GM21723 (cell line): ENCODE data around the gene PRRG4.
"Not testable (repeated sequence)": the region's sequence is repeated elsewhere in the genome, so short reads cannot be mapped to it uniquely, and the experiment has no call there.

Source experiments
- ATAC-seq: cut with Tn5 transposase; IDR thresholded peaks from one replicate; pipeline ENCODE4 v1.9.1; 2021; ENCODE audit warnings: mild to moderate bottlenecking, moderate library complexity; ENCODE audit not compliant: unreplicated experiment

Gene PRRG4

GRCh38 chr11:32883421-32883820, 53.7 kb downstream of the PRRG4 start:
- ATAC-seq: no peak

DNA sequence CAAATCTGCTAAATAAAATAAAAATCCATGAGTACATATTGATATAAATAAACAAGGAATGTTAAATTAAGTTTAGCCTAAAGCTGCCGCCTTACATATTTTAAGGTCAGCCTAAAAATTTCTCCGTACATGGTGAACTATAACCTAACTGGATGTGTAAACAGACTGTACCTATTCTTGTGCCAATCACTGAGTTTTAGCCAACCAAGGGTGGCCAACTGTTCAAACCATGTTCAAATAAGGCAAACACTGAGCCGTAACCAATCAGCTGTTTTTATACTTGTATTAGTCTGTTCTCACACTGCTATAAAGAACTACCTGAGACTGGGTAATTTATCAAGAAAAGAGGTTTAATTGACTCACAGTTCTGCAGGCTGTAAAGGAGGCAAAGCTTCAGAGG, 54.3 kb downstream of the PRRG4 start:
- ATAC-seq: no peak

- peak; percentile 63 for ATAC-seq
These were observed 55.1 kb downstream of the PRRG4 start for GRCh38 chr11:32884770-32885384.

DNA sequence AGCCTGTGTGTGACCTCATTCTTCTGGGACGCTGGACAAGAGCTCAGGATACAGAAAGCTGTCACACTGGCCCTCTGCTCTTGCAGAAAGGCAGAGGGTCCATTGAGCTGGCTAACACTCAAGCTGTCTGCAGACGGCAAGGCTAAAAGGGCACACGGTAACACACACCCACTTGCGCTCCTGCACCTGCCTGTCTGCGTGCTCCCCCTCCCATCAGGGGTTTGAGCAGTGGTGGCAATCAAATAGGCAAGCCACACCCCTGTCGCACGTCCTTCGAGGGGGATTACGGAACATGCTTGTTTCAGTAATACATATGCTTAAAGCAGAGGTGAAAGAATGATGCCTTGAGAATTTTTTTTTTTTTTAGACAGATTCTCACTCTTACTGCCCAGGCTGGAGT, 55.8 kb downstream of the PRRG4 start:
- no peak for ATAC-seq

- no peak for ATAC-seq
These were observed 56.5 kb downstream of the PRRG4 start for GRCh38 chr11:32886180-32886579.

DNA sequence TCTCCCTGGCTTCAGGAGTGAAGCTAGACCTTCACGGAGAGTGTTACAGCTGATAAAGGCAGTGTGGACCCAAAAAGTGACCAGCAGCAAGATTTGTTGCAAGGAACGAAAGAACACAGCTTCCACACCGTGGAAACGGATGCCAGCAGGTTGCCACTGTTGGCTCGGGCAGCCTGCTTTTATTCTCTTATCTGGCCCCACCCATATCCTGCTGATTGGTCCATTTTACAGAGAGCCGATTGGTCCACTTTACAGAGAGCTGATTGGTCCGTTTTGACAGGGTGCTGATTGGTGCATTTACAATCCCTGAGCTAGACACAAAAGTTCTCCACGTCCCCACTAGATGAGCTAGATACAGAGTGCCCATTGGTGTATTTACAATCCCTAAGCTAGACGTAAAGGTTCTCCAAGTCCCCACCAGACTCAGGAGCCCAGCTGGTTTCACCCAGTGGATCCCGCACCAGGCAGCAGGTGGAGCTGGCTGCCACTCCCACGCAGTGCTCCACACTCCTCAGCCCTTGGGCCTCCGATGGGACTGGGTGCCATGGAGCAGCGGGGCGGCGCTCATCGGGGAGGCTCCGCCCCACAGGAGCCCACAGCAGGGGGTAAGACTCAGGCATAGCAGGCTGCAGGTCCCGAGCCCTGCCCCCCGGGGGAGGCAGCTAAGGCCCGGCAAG, 58.1 kb downstream of the PRRG4 start:
- not testable (repeated sequence) for ATAC-seq

GRCh38 chr11:32888384-32888710, 58.6 kb downstream of the PRRG4 start:
- not testable (repeated sequence) for ATAC-seq

GRCh38 chr11:32888805-32889204, 59.1 kb downstream of the PRRG4 start:
- ATAC-seq: no peak

DNA sequence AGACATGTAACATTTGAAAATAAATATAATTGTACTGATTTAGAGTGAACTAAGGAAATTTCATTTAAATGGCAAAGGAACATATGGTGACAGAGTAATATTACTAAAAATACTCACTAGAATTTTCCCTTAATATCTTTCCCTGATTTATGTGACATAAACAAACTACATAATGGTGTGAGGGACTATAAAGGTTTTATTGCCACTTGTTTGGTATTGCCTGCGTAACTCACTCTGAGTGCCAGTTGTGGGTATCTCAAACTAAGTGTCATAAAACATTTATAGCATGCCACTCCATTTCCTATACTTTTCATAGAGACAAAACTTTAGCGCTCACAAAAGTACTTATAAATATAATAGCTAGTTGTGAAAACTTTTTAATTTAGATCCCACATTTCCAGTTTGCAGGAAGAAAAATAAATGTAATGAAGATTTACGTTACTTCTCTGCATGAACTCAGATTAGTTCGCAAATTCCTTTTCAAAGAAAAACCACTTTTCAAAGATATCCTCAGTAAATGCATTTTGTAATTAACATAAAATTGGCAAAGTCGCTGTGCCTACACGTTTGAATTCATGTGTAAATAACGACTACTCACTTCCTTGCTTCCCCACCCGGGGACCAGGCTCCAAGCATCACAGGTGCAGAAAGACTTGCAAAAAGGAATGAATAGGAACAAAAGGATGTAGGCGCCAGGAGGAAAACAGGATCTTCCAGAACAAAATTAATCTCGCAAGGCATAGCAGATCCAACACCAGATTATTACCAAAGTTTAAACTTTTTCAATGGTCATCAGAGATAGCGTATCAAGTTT, 61.3 kb downstream of the PRRG4 start:
- ATAC-seq: no peak

GRCh38 chr11:32891657-32892354, 62.1 kb downstream of the PRRG4 start:
- no peak for ATAC-seq

GRCh38 chr11:32892355-32893092, 62.8 kb downstream of the PRRG4 start, which contains the start of gene QSER1:
QSER1 (plus strand) TSS chr11:32892811; CDS start chr11:32893126, 315 bp downstream.
- ATAC-seq: peak; percentile 73

DNA sequence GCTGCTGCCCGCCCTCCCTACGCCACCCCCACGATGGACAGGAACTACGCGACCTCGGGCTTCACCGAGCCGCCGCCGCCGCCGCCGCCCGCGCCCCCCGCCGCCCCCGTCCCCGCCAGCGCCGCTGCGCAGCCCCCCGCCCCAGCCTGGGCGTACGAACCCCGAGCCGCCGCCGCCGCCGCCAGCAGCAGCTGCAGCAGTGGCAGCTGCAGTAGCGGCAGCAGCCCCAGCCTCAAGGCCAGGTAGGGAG, 63.3 kb downstream of the PRRG4 start:
- no peak for ATAC-seq

- ATAC-seq: peak; percentile 43
These were observed 63.8 kb downstream of the PRRG4 start for GRCh38 chr11:32893343-32894148.

- ATAC-seq: peak; percentile 31
These were observed 64.6 kb downstream of the PRRG4 start for GRCh38 chr11:32894149-32894827.

DNA sequence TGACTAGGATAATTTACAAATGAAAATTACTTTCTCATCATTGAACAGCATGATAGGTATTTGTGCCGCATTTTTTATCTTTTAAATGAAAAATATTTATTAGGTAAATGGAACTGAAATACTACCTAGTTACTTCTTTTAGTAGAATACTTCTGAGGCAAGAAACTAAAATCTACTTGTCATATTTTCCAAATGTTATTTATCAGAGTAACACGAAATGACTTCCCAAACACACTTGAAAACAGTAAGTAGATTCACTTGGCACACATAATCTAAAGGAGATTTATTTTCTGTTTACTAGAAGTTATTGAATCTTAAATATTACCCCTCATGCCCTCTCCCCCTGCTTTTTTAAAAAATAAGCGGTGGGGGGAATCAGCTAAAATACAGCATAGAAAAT, 65.2 kb downstream of the PRRG4 start:
- no peak for ATAC-seq

- ATAC-seq: no peak
These were observed 65.7 kb downstream of the PRRG4 start for GRCh38 chr11:32895471-32895870.

- no peak for ATAC-seq
These were observed 67.4 kb downstream of the PRRG4 start for GRCh38 chr11:32897103-32897502.

DNA sequence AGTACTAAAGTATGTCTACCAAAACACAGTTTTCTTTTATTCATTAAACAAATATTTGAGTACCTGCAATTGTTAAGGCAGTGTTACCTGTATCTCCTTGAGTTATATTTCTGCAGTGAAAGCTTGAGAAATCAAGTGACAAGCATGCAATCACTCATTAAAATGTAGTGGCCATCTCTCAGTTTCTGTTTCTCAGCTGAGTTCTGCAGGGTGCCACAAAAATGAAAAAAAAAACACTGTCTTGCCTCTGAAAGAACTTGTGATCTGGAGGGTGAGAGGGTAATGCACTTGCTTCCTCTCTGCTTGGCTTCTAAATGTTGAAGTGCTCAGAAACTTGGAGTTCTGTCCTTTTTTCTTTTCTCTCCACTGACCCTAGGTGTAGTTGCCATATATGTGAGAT, 69.7 kb downstream of the PRRG4 start:
- ATAC-seq: peak; percentile 74

GRCh38 chr11:32902089-32902665, 72.5 kb downstream of the PRRG4 start:
- ATAC-seq: no peak
